SK-N-SH (cell line): Measurements from ENCODE around the gene FBXW8. TPM values are rescaled to one million over a fixed set of nuclear protein-coding genes. Genes with fewer than 3 reads are reported as not detected.

Experiments
- CTCF ChIA-PET: fragments of 300-600, 350-600 bp; formaldehyde crosslinking; extraction: SDS; loops from one replicate; lab custom pipeline; 2021; lab: Yijun Ruan, JAX
- POLR2A ChIA-PET: fragments of 350-600 bp; sonication (Branson Sonifier 250); formaldehyde crosslinking; extraction: SDS; loops from one replicate; lab custom pipeline; 2020; ENCODE audit warnings: antibody characterized with exemption, inconsistent platforms; lab: Yijun Ruan, JAX
- DNase-seq: peaks from one replicate; pipeline ENCODE4 v3.0.0; 2012
- H2AFZ ChIP-seq: fragments of 200-600 bp; sonication (generic); 2 replicates; pipeline ENCODE4 v1.8.1; 2016; ENCODE audit warnings: antibody characterized with exemption, mild to moderate bottlenecking, low read depth
- H3F3A ChIP-seq: fragments of 200-600 bp; sonication (generic); replicated peaks from 2 replicates; pipeline ENCODE3; 2016; ENCODE audit warnings: antibody characterized with exemption, mild to moderate bottlenecking; ENCODE audit not compliant: insufficient read depth
- H3K27ac ChIP-seq, 2 experiments: fragments of 200-500 bp in 1 of 2; fragments of 200-600 bp in 1 of 2; sonication (Bioruptor generic) in 1 of 2; sonication (generic), shearing (Covaris generic) in 1 of 2; 2 replicates each; pipeline versions ENCODE4 v1.5.1 to v1.6.1; 2014 to 2016; ENCODE audit warnings: low read depth in 2 of 2, inconsistent platforms in 1 of 2, low read length in 1 of 2, mild to moderate bottlenecking in 1 of 2, mixed read lengths in 1 of 2
- H3K27me3 ChIP-seq: fragments of 200-600 bp; sonication (generic), shearing (Covaris generic); 2 replicates; pipeline ENCODE4 v1.6.1; 2016; ENCODE audit warnings: mixed run types; ENCODE audit not compliant: insufficient read depth
- H3K36me3 ChIP-seq, 2 experiments: fragments of 200-500 bp in 1 of 2; fragments of 200-600 bp in 1 of 2; sonication (Bioruptor generic) in 1 of 2; sonication (generic) in 1 of 2; replicated peaks in 1 of 2; 2 replicates each; pipeline versions ENCODE3 to v1.5.1; 2014 to 2016; ENCODE audit warnings: low read length in 1 of 2, mild to moderate bottlenecking in 1 of 2; ENCODE audit not compliant: insufficient read depth in 2 of 2, control insufficient read depth in 1 of 2
- H3K4me1 ChIP-seq, 2 experiments: fragments of 200-500 bp in 1 of 2; fragments of 200-600 bp in 1 of 2; sonication (Bioruptor generic) in 1 of 2; sonication (generic), shearing (Covaris generic) in 1 of 2; 2 replicates each; pipeline versions ENCODE4 v1.5.1 to v1.6.1; 2014 to 2016; ENCODE audit warnings: low read depth in 1 of 2, low read length in 1 of 2, mixed run types in 1 of 2; ENCODE audit not compliant: insufficient read depth in 2 of 2, control insufficient read depth in 1 of 2
- H3K4me2 ChIP-seq: fragments of 200-600 bp; sonication (generic), shearing (Covaris generic); 2 replicates; pipeline ENCODE4 v1.6.1; 2017; ENCODE audit warnings: mixed run types
- H3K4me3 ChIP-seq, 2 experiments: fragments of 200-500 bp in 1 of 2; fragments of 200-600 bp in 1 of 2; sonication (Bioruptor generic) in 1 of 2; sonication (generic), shearing (Covaris generic) in 1 of 2; 2 replicates each; pipeline versions ENCODE4 v1.5.1 to v1.8.1; 2014 to 2016; ENCODE audit warnings: low read depth in 2 of 2, inconsistent platforms in 1 of 2, low read length in 1 of 2, mild to moderate bottlenecking in 1 of 2, mixed read lengths in 1 of 2, moderate library complexity in 1 of 2
- H3K79me2 ChIP-seq: fragments of 200-600 bp; sonication (generic); 2 replicates; pipeline ENCODE4 v1.8.1; 2017; ENCODE audit warnings: mild to moderate bottlenecking; ENCODE audit not compliant: insufficient read depth
- H3K9ac ChIP-seq: fragments of 200-600 bp; sonication (generic); 2 replicates; pipeline ENCODE4 v1.6.1; 2017; ENCODE audit warnings: mixed run types
- H3K9me2 ChIP-seq: fragments of 200-600 bp; sonication (generic); 2 replicates; pipeline ENCODE4 v1.6.1; 2017; ENCODE audit warnings: mixed run types
- H3K9me3 ChIP-seq: fragments of 200-600 bp; sonication (generic); 2 replicates; pipeline ENCODE4 v1.6.1; 2017; ENCODE audit warnings: mixed run types, mild to moderate bottlenecking, moderate library complexity
- H4K20me1 ChIP-seq: fragments of 200-600 bp; sonication (generic); 2 replicates; pipeline ENCODE4 v1.6.1; 2017; ENCODE audit warnings: mild to moderate bottlenecking, mixed run types; ENCODE audit not compliant: insufficient read depth
- CHD2 ChIP-seq: fragments of 150-350 bp; IDR thresholded peaks from 2 replicates; pipeline ENCODE4 v1.6.1; 2018; ENCODE audit warnings: low read length; ENCODE audit not compliant: partially characterized antibody
- EP300 ChIP-seq, 2 experiments: IDR thresholded peaks; 2 replicates each; pipeline versions ENCODE4 v1.4.0 to v1.6.1; 2012; ENCODE audit warnings: borderline replicate concordance in 1 of 2, low read depth in 1 of 2, low read length in 1 of 2
- EZH2phosphoT487 ChIP-seq: fragments of 200-600 bp; sonication (generic); IDR thresholded peaks from 2 replicates; pipeline ENCODE4 v1.6.1; 2017; ENCODE audit warnings: low read depth, mixed run types, mild to moderate bottlenecking, antibody characterized with exemption, moderate library complexity, borderline replicate concordance
- FOXJ3 ChIP-seq: sonication (generic); formaldehyde crosslinking; IDR thresholded peaks from 2 replicates; pipeline ENCODE4 v1.5.1; 2020; ENCODE audit warnings: mild to moderate bottlenecking, missing genetic modification reagents
- FOXM1 ChIP-seq: IDR thresholded peaks from 2 replicates; pipeline ENCODE4 v1.4.0; 2012; ENCODE audit warnings: low read depth, mild to moderate bottlenecking
- GABPA ChIP-seq: IDR thresholded peaks from 2 replicates; pipeline ENCODE4 v1.4.0; 2012; ENCODE audit warnings: low read depth, mild to moderate bottlenecking
- GATA2 ChIP-seq: sonication (generic); formaldehyde crosslinking; IDR thresholded peaks from 2 replicates; pipeline ENCODE4 v1.5.0; 2020; ENCODE audit warnings: mild to moderate bottlenecking, missing genetic modification reagents
- JUND ChIP-seq: IDR thresholded peaks from 2 replicates; pipeline ENCODE4 v1.4.0; 2012
- MEF2A ChIP-seq: IDR thresholded peaks from 2 replicates; pipeline ENCODE4 v1.4.0; 2012; ENCODE audit warnings: low read depth, borderline replicate concordance
- MXI1 ChIP-seq: IDR thresholded peaks from 2 replicates; pipeline ENCODE4 v1.6.1; 2012; ENCODE audit warnings: mild to moderate bottlenecking, low read depth, low read length, improper control_type of control experiment
- NRF1 ChIP-seq: IDR thresholded peaks from 2 replicates; pipeline ENCODE4 v1.6.1; 2012; ENCODE audit warnings: low read depth, mild to moderate bottlenecking, low read length
- POLR2AphosphoS5 ChIP-seq: IDR thresholded peaks from 2 replicates; pipeline ENCODE4 v1.6.1; 2012; ENCODE audit warnings: low read depth, low read length
- RAD21 ChIP-seq: IDR thresholded peaks from 2 replicates; pipeline ENCODE4 v1.6.1; 2012; ENCODE audit warnings: mild to moderate bottlenecking, low read length
- RCOR1 ChIP-seq: fragments of 150-350 bp; IDR thresholded peaks from 2 replicates; pipeline ENCODE4 v1.6.1; 2017; ENCODE audit warnings: antibody characterized with exemption, low read length
- RFX5 ChIP-seq: IDR thresholded peaks from 2 replicates; pipeline ENCODE4 v1.6.1; 2012; ENCODE audit warnings: mild to moderate bottlenecking, improper control_type of control experiment, low read length
- SMC3 ChIP-seq: IDR thresholded peaks from 2 replicates; pipeline ENCODE4 v1.6.1; 2012; ENCODE audit warnings: low read depth, low read length, improper control_type of control experiment
- TAF1 ChIP-seq: IDR thresholded peaks from 2 replicates; pipeline ENCODE4 v1.6.1; 2012; ENCODE audit warnings: low read depth, mild to moderate bottlenecking, low read length, moderate library complexity, borderline replicate concordance
- TCF12 ChIP-seq: IDR thresholded peaks from 2 replicates; pipeline ENCODE4 v1.4.0; 2012
- YY1 ChIP-seq: IDR thresholded peaks from 2 replicates; pipeline ENCODE4 v1.4.0; 2012; ENCODE audit warnings: low read depth, mild to moderate bottlenecking
- WGBS: methylation state at CpG from one replicate; pipeline ENCODE4 v1.1.6; 2017; ENCODE audit warnings: low lambda C conversion rate; 5-methylcytosine and 5-hydroxymethylcytosine counted together
- polyA plus RNA-seq, 3 experiments: library from polyadenylated mRNA; depleted of rRNA; stranded (reverse); fragments of >200 nt; gene quantifications; 2 replicates each; pipeline ENCODE4 v1.2.3, GENCODE V29; 2012
- TF ChIP-seq, protein P1 (sequence below): fragments of 150-350 bp; IDR thresholded peaks from 2 replicates; pipeline ENCODE4 v1.6.1; 2017; ENCODE audit warnings: antibody characterized with exemption, low read length, low read depth, borderline replicate concordance
- TF ChIP-seq, protein P2 (sequence below): IDR thresholded peaks from 2 replicates; pipeline ENCODE4 v1.4.0; 2012; ENCODE audit warnings: low read depth, borderline replicate concordance
- TF ChIP-seq, protein P3 (sequence below): IDR thresholded peaks from 2 replicates; pipeline ENCODE4; 2012
- TF ChIP-seq, protein P4 (sequence below): IDR thresholded peaks from 2 replicates; pipeline ENCODE4 v1.4.0; 2012; ENCODE audit warnings: low read depth
- TF ChIP-seq, protein P5 (sequence below): fragments of 200-600 bp; sonication (generic); IDR thresholded peaks from 2 replicates; pipeline ENCODE4 v1.6.1; 2017; ENCODE audit warnings: antibody characterized with exemption, mild to moderate bottlenecking, moderate library complexity

The FBXW8 gene
- polyA plus RNA-seq, 1 of the 3 experiments (the other 2 are of a cell fraction): 15.6 TPM

DNA sequence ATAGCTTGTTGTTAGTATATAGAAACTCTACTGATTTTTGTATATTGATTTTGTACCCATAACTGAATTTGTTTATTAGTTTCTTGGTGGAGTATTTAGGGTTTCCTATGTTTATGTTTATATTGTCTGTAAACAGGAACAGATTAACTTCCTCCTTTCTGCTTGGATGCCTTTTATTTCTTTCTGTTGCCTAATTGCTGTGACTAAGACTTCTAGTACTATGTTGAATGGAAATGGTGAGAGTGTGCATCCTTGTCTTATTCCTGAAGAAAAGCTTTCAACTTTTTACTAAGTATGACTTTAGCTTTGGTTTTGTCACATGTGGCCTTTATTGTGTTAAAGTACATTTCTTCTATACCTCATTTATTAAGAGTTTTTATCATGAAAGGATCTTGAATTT, 20.9 kb downstream of the FBXW8 start:
- Histone ChIP-seq H3K4me3 (no peak overlapping the region), H4K20me1 (peaks cover 37% of the 10 kb centered on the region), H3K27ac (no peak overlapping the region), H3F3A (no peaks in the 10 kb centered on the region)
- TF ChIP-seq MEF2A (no peak), GABPA (no peak), TAF1 (no peak)
- TF ChIP-seq, all 33 proteins: peak for 0
- CTCF ChIA-PET: no interaction called here
- no peak for DNase-seq
- Histone ChIP-seq H3K9me2 (no peaks in the 10 kb centered on the region), H3K4me2 (no peak overlapping the region), H3K4me1 (peaks cover 0 to 10% of the 10 kb centered on the region in 2 experiments; a peak in 2 of 4 replicates), H3K27me3 (no peaks in the 10 kb centered on the region), H3K9ac (no peak overlapping the region), H3K36me3 (peaks cover 40 to 61% of the 10 kb centered on the region in 2 experiments), H2AFZ (no peak overlapping the region), H3K9me3 (no peaks in the 10 kb centered on the region), H3K79me2 (peaks cover 89% of the 10 kb centered on the region)
- POLR2A ChIA-PET: no interaction called here

DNA sequence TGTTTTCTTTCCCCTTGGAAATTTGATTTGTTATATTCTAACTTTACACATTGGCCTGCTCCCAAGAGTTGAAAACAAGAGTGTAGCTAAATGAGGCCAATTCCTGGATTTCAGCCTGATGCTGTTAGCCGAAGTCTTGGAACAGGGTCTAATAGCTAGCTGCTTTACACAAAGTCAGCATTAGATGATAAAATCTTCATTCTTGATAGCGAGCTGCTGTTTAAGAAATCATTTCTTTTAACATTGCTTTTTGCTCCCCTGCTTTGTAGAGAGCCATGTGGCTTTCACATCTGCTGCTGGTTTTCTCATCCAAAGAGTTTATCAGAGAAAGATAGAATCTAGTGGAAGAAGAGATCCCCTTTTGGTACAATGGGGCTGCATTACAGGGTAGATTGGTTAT, 22.3 kb downstream of the FBXW8 start:
- peaks cover 0 to 10% of the 10 kb centered on the region in 2 experiments; a peak in 2 of 4 replicates for H3K4me1 ChIP-seq
- peaks cover 26% of the 10 kb centered on the region; the same call in 1 of the 2 replicates for H4K20me1 ChIP-seq
- TF ChIP-seq, protein P1, sequence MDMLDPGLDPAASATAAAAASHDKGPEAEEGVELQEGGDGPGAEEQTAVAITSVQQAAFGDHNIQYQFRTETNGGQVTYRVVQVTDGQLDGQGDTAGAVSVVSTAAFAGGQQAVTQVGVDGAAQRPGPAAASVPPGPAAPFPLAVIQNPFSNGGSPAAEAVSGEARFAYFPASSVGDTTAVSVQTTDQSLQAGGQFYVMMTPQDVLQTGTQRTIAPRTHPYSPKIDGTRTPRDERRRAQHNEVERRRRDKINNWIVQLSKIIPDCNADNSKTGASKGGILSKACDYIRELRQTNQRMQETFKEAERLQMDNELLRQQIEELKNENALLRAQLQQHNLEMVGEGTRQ: no peak
- TF ChIP-seq FOXM1: no peak
- TF ChIP-seq EP300 (IDR thresholded peaks at IDR 0.05; ENCODE audit: borderline replicate concordance in 1 of 2, low read depth in 1 of 2, low read length in 1 of 2): peak in 1 of 2 experiments; percentile 68; a peak in 1 of 4 replicates
- peak; percentile 26; the same call in 1 of the 2 replicates for TF ChIP-seq TCF12
- peak; percentile 86 for TF ChIP-seq RCOR1
- peak; percentile 53; the same call in 1 of the 2 replicates for TF ChIP-seq MXI1
- TF ChIP-seq, protein P2, sequence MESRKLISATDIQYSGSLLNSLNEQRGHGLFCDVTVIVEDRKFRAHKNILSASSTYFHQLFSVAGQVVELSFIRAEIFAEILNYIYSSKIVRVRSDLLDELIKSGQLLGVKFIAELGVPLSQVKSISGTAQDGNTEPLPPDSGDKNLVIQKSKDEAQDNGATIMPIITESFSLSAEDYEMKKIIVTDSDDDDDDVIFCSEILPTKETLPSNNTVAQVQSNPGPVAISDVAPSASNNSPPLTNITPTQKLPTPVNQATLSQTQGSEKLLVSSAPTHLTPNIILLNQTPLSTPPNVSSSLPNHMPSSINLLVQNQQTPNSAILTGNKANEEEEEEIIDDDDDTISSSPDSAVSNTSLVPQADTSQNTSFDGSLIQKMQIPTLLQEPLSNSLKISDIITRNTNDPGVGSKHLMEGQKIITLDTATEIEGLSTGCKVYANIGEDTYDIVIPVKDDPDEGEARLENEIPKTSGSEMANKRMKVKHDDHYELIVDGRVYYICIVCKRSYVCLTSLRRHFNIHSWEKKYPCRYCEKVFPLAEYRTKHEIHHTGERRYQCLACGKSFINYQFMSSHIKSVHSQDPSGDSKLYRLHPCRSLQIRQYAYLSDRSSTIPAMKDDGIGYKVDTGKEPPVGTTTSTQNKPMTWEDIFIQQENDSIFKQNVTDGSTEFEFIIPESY: no peak
- no peak for TF ChIP-seq POLR2AphosphoS5
- TF ChIP-seq RFX5: no peak
- no peak for TF ChIP-seq NRF1
- TF ChIP-seq FOXJ3 (CRISPR knock-in tag): peak; percentile 74
- TF ChIP-seq EZH2phosphoT487: no peak
- TF ChIP-seq YY1: no peak
- 0 out of 2 replicates have a peak, but pooled peaks have one; percentile 12 for TF ChIP-seq RAD21
- no peak for TF ChIP-seq SMC3
- TF ChIP-seq, protein P3, sequence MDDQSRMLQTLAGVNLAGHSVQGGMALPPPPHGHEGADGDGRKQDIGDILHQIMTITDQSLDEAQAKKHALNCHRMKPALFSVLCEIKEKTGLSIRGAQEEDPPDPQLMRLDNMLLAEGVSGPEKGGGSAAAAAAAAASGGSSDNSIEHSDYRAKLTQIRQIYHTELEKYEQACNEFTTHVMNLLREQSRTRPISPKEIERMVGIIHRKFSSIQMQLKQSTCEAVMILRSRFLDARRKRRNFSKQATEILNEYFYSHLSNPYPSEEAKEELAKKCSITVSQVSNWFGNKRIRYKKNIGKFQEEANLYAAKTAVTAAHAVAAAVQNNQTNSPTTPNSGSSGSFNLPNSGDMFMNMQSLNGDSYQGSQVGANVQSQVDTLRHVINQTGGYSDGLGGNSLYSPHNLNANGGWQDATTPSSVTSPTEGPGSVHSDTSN: no peak
- TF ChIP-seq, protein P4, sequence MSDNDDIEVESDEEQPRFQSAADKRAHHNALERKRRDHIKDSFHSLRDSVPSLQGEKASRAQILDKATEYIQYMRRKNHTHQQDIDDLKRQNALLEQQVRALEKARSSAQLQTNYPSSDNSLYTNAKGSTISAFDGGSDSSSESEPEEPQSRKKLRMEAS: no peak
- TF ChIP-seq, protein P5, sequence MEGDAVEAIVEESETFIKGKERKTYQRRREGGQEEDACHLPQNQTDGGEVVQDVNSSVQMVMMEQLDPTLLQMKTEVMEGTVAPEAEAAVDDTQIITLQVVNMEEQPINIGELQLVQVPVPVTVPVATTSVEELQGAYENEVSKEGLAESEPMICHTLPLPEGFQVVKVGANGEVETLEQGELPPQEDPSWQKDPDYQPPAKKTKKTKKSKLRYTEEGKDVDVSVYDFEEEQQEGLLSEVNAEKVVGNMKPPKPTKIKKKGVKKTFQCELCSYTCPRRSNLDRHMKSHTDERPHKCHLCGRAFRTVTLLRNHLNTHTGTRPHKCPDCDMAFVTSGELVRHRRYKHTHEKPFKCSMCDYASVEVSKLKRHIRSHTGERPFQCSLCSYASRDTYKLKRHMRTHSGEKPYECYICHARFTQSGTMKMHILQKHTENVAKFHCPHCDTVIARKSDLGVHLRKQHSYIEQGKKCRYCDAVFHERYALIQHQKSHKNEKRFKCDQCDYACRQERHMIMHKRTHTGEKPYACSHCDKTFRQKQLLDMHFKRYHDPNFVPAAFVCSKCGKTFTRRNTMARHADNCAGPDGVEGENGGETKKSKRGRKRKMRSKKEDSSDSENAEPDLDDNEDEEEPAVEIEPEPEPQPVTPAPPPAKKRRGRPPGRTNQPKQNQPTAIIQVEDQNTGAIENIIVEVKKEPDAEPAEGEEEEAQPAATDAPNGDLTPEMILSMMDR: no peak
- no peak for TF ChIP-seq JUND
- TF ChIP-seq GATA2 (CRISPR knock-in tag): peak; percentile 91
- no peak for TF ChIP-seq CHD2

More for the DNA sequence above, 22.3 kb downstream of the FBXW8 start:
- no peak overlapping the region for H3K9ac ChIP-seq
- H3K4me3 ChIP-seq: no peak overlapping the region
- ChIA-PET CTCF (no interaction called here), POLR2A (interaction anchor here (1.0 kb wide), 1 partner anchor 13 kb away, joined by 3 read pairs; no protein-coding TSS in a partner anchor)
- no peaks in the 10 kb centered on the region for H3K27me3 ChIP-seq
- no peak overlapping the region for H3K4me2 ChIP-seq
- no peaks in the 10 kb centered on the region for H3K9me3 ChIP-seq
- H3K79me2 ChIP-seq: peaks cover 75% of the 10 kb centered on the region
- H3F3A ChIP-seq: no peaks in the 10 kb centered on the region
- 30% methylated on average over 2 of the region's 2 CpGs for WGBS
- H3K27ac ChIP-seq: peak overlapping the region; percentile 2 to 70; a peak in 3 of 4 replicates
- H2AFZ ChIP-seq: no peak overlapping the region
- DNase-seq: peak; percentile 53
- peaks cover 41 to 64% of the 10 kb centered on the region in 2 experiments for H3K36me3 ChIP-seq
- H3K9me2 ChIP-seq: no peaks in the 10 kb centered on the region
